T-helper 2 cell treated with Interferon-gamma antibody and Interleukin-4, amounts not matched to agents 5 μg/mL and 100 μg/mL, for 36 hours (primary cell): ENCODE results near the gene KCMF1.

Experiments
- DNase-seq: peaks from one replicate; pipeline ENCODE4 v3.0.0; 2021; ENCODE audit warnings: low spot score
- H3K27ac Mint-ChIP-seq: one replicate; pipeline ENCODE4 v1.8.0; 2021; ENCODE audit warnings: mild to moderate bottlenecking, mixed read lengths
- H3K27me3 Mint-ChIP-seq: one replicate; pipeline ENCODE4 v1.8.0; 2021; ENCODE audit warnings: low read depth, mixed read lengths
- H3K36me3 Mint-ChIP-seq: one replicate; pipeline ENCODE4 v1.8.0; 2021; ENCODE audit warnings: low read depth, mixed read lengths
- H3K4me1 Mint-ChIP-seq: one replicate; pipeline ENCODE4 v1.8.0; 2021; ENCODE audit warnings: low read depth, mixed read lengths
- H3K4me3 Mint-ChIP-seq: one replicate; pipeline ENCODE4 v1.8.0; 2022; ENCODE audit warnings: mild to moderate bottlenecking, moderate library complexity, mixed read lengths
- H3K9me3 Mint-ChIP-seq: one replicate; pipeline ENCODE4 v1.8.0; 2021; ENCODE audit warnings: mixed read lengths

Gene KCMF1

GRCh38 chr2:85053802-85054201, 82.8 kb downstream of the KCMF1 start:
- no peaks in the 10 kb centered on the region for H3K9me3 Mint-ChIP-seq
- DNase-seq = no peak
- H3K4me3 Mint-ChIP-seq = no peak overlapping the region
- H3K27me3 Mint-ChIP-seq = no peaks in the 10 kb centered on the region
- H3K36me3 Mint-ChIP-seq = peaks cover 40% of the 10 kb centered on the region
- H3K27ac Mint-ChIP-seq = no peak overlapping the region
- H3K4me1 Mint-ChIP-seq = peaks cover 31% of the 10 kb centered on the region

- peaks cover 5% of the 10 kb centered on the region for H3K27me3 Mint-ChIP-seq
- H3K4me3 Mint-ChIP-seq = no peak overlapping the region
- peaks cover 29% of the 10 kb centered on the region for H3K4me1 Mint-ChIP-seq
- no peak for DNase-seq
- peaks cover 22% of the 10 kb centered on the region for H3K36me3 Mint-ChIP-seq
- no peak overlapping the region for H3K27ac Mint-ChIP-seq
- no peaks in the 10 kb centered on the region for H3K9me3 Mint-ChIP-seq
These were observed 86.4 kb downstream of the KCMF1 start for GRCh38 chr2:85057226-85057962.

- DNase-seq = no peak
- Mint-ChIP-seq H3K27ac (no peak overlapping the region), H3K4me3 (no peak overlapping the region), H3K36me3 (no peaks in the 10 kb centered on the region), H3K27me3 (peaks cover 15% of the 10 kb centered on the region), H3K9me3 (no peaks in the 10 kb centered on the region), H3K4me1 (peaks cover 5% of the 10 kb centered on the region)
These were observed 90.9 kb downstream of the KCMF1 start for GRCh38 chr2:85061896-85062295.

GRCh38 chr2:85062565-85062964, 91.6 kb downstream of the KCMF1 start:
- no peak overlapping the region for H3K27ac Mint-ChIP-seq
- DNase-seq = no peak
- peaks cover under 1% of the 10 kb centered on the region for H3K4me1 Mint-ChIP-seq
- H3K36me3 Mint-ChIP-seq = no peaks in the 10 kb centered on the region
- H3K9me3 Mint-ChIP-seq = no peaks in the 10 kb centered on the region
- peaks cover 17% of the 10 kb centered on the region for H3K27me3 Mint-ChIP-seq
- H3K4me3 Mint-ChIP-seq = no peak overlapping the region

- no peaks in the 10 kb centered on the region for H3K4me1 Mint-ChIP-seq
- H3K36me3 Mint-ChIP-seq = no peaks in the 10 kb centered on the region
- peaks cover 18% of the 10 kb centered on the region for H3K27me3 Mint-ChIP-seq
- DNase-seq = no peak
- no peak overlapping the region for H3K27ac Mint-ChIP-seq
- H3K9me3 Mint-ChIP-seq = no peaks in the 10 kb centered on the region
- no peak overlapping the region for H3K4me3 Mint-ChIP-seq
These were observed 93.1 kb downstream of the KCMF1 start for GRCh38 chr2:85063981-85064599.

- no peak overlapping the region for H3K27ac Mint-ChIP-seq
- H3K27me3 Mint-ChIP-seq = peaks cover 18% of the 10 kb centered on the region
- H3K4me1 Mint-ChIP-seq = no peaks in the 10 kb centered on the region
- no peak overlapping the region for H3K4me3 Mint-ChIP-seq
- no peak for DNase-seq
- H3K9me3 Mint-ChIP-seq = no peaks in the 10 kb centered on the region
- H3K36me3 Mint-ChIP-seq = no peaks in the 10 kb centered on the region
These were observed 94.1 kb downstream of the KCMF1 start for GRCh38 chr2:85064927-85065577.

GRCh38 chr2:85066006-85066740, 95.2 kb downstream of the KCMF1 start:
- no peak for DNase-seq
- no peaks in the 10 kb centered on the region for H3K9me3 Mint-ChIP-seq
- H3K27ac Mint-ChIP-seq = no peak overlapping the region
- H3K4me3 Mint-ChIP-seq = no peak overlapping the region
- H3K4me1 Mint-ChIP-seq = no peaks in the 10 kb centered on the region
- H3K27me3 Mint-ChIP-seq = peaks cover 18% of the 10 kb centered on the region
- no peaks in the 10 kb centered on the region for H3K36me3 Mint-ChIP-seq

GRCh38 chr2:85066874-85067351, 96.0 kb downstream of the KCMF1 start:
- Mint-ChIP-seq H3K9me3 (no peaks in the 10 kb centered on the region), H3K4me1 (no peaks in the 10 kb centered on the region), H3K36me3 (no peaks in the 10 kb centered on the region), H3K4me3 (peak overlapping the region; percentile 2), H3K27me3 (peaks cover 15% of the 10 kb centered on the region), H3K27ac (no peak overlapping the region)
- DNase-seq = peak; percentile 17

GRCh38 chr2:85071096-85071495, 100.1 kb downstream of the KCMF1 start:
- DNase-seq = no peak
- Mint-ChIP-seq H3K9me3 (no peaks in the 10 kb centered on the region), H3K4me3 (no peak overlapping the region)

GRCh38 chr2:85073033-85073432, 102.1 kb downstream of the KCMF1 start:
- Mint-ChIP-seq H3K9me3 (no peaks in the 10 kb centered on the region), H3K4me1 (no peaks in the 10 kb centered on the region), H3K27ac (no peak overlapping the region), H3K4me3 (no peak overlapping the region), H3K27me3 (peaks cover 19% of the 10 kb centered on the region), H3K36me3 (no peaks in the 10 kb centered on the region)
- no peak for DNase-seq

More at GRCh38 chr2:85071096-85071495, 100.1 kb downstream of the KCMF1 start:
- no peaks in the 10 kb centered on the region for H3K36me3 Mint-ChIP-seq
- no peaks in the 10 kb centered on the region for H3K4me1 Mint-ChIP-seq
- peaks cover 26% of the 10 kb centered on the region for H3K27me3 Mint-ChIP-seq
- no peak overlapping the region for H3K27ac Mint-ChIP-seq

GRCh38 chr2:85076618-85077274, 105.8 kb downstream of the KCMF1 start:
- DNase-seq = no peak
- Mint-ChIP-seq H3K9me3 (no peaks in the 10 kb centered on the region), H3K4me1 (no peaks in the 10 kb centered on the region), H3K36me3 (no peaks in the 10 kb centered on the region), H3K27me3 (peaks cover 18% of the 10 kb centered on the region), H3K4me3 (no peak overlapping the region), H3K27ac (no peak overlapping the region)

- Mint-ChIP-seq H3K4me3 (no peak overlapping the region), H3K27me3 (peaks cover 17% of the 10 kb centered on the region), H3K4me1 (no peaks in the 10 kb centered on the region)
These were observed 107.0 kb downstream of the KCMF1 start for GRCh38 chr2:85077859-85078419.

GRCh38 chr2:85078536-85078935, 107.6 kb downstream of the KCMF1 start:
- Mint-ChIP-seq H3K27ac (no peak overlapping the region), H3K9me3 (no peaks in the 10 kb centered on the region), H3K4me3 (no peak overlapping the region), H3K4me1 (no peaks in the 10 kb centered on the region), H3K27me3 (peaks cover 16% of the 10 kb centered on the region), H3K36me3 (no peaks in the 10 kb centered on the region)
- no peak for DNase-seq

More at GRCh38 chr2:85077859-85078419, 107.0 kb downstream of the KCMF1 start:
- Mint-ChIP-seq H3K27ac (no peak overlapping the region), H3K9me3 (no peaks in the 10 kb centered on the region), H3K36me3 (no peaks in the 10 kb centered on the region)
- DNase-seq = no peak
